BLaER1 treated with 17β-estradiol and CSF1 and Interleukin-3, amounts not matched to agents 10 nM and 100 nM (cell line): ENCODE results near the gene SH3D21.

Source experiments
- H3K27ac ChIP-seq, 11 experiments: shearing (Covaris generic); formaldehyde crosslinking; 2 replicates each; pipeline ENCODE4 v1.8.1; 2022
- H3K27me3 ChIP-seq, 11 experiments: shearing (Covaris generic); formaldehyde crosslinking; 2 replicates each; pipeline ENCODE4 v1.8.1; 2022
- H3K36me3 ChIP-seq, 11 experiments: shearing (Covaris generic); formaldehyde crosslinking; 2 replicates each; pipeline ENCODE4 v1.8.1; 2022
- H3K4me1 ChIP-seq, 10 experiments: shearing (Covaris generic); formaldehyde crosslinking; 2 replicates each; pipeline ENCODE4 v1.8.1; 2022
- H3K4me2 ChIP-seq, 11 experiments: shearing (Covaris generic); formaldehyde crosslinking; 2 replicates each; pipeline ENCODE4 v1.8.1; 2022
- H3K4me3 ChIP-seq, 10 experiments: shearing (Covaris generic); formaldehyde crosslinking; 2 replicates each; pipeline ENCODE4 v1.8.1; 2022
- H3K9ac ChIP-seq, 11 experiments: shearing (Covaris generic); formaldehyde crosslinking; 2 replicates each; pipeline ENCODE4 v1.8.1; 2022
- H3K9me3 ChIP-seq, 11 experiments: shearing (Covaris generic); formaldehyde crosslinking; replicated peaks in 1 of 11; 2 replicates each; pipeline ENCODE4 v1.8.1; 2022
- H4K20me1 ChIP-seq, 11 experiments: shearing (Covaris generic); formaldehyde crosslinking; 2 replicates each; pipeline ENCODE4 v1.8.1; 2022
- Cebpa-rat ChIP-seq, 11 experiments: shearing (Covaris generic); IDR thresholded peaks; 2 replicates each; pipeline ENCODE4 v1.8.1; 2022

SH3D21 gene

GRCh38 chr1:36369061-36369861 is 63.1 kb downstream of the SH3D21 start:
- peaks cover 0 to 22% (median 12%) of the 10 kb centered on the region in 11 experiments; a peak in 12 of 22 replicates for H3K36me3 ChIP-seq
- H3K27ac ChIP-seq, result peak overlapping the region in 8 of 11 experiments; percentile 24 to 89 (median 41); a peak in 11 of 22 replicates
- H3K27me3 ChIP-seq, result no peaks in the 10 kb centered on the region
- no peak for TF ChIP-seq Cebpa-rat (IDR thresholded peaks at IDR 0.05)
- H3K9ac ChIP-seq, result peak overlapping the region in 7 of 11 experiments; percentile 6 to 37 (median 18); a peak in 4 of 22 replicates
- peak overlapping the region; percentile 20 to 96 (median 92) for H3K4me2 ChIP-seq
- H3K4me1 ChIP-seq, result peaks cover 92 to 100% (median 99%) of the 10 kb centered on the region in 10 experiments
- H3K4me3 ChIP-seq, result no peak overlapping the region
- H4K20me1 ChIP-seq, result peaks cover 0 to 56% (median 20%) of the 10 kb centered on the region in 11 experiments; a peak in 14 of 22 replicates
- no peaks in the 10 kb centered on the region for H3K9me3 ChIP-seq
